WTC11 (cell line): ENCODE measurements around the gene ARHGDIG.

ENCODE experiments used
- ATF3 ChIP-seq: sonication (generic); formaldehyde crosslinking; conservative IDR thresholded peaks from 2 replicates; pipeline ENCODE4 v1.8.1; 2022; ENCODE audit warnings: mild to moderate bottlenecking, missing genetic modification reagents
- CBFB ChIP-seq: sonication (generic); formaldehyde crosslinking; IDR thresholded peaks from 2 replicates; pipeline ENCODE4 v1.8.1; 2022; ENCODE audit warnings: mild to moderate bottlenecking, low read depth, missing genetic modification reagents
- CREB1 ChIP-seq: sonication (generic); formaldehyde crosslinking; IDR thresholded peaks from 2 replicates; pipeline ENCODE4 v1.8.0; 2023; ENCODE audit warnings: mild to moderate bottlenecking, missing genetic modification reagents
- CTCF ChIP-seq: fragments of 200-600 bp; IDR thresholded peaks from 2 replicates; pipeline ENCODE4 v1.8.0; 2022; ENCODE audit warnings: antibody characterized with exemption
- ELF4 ChIP-seq: sonication (generic); formaldehyde crosslinking; IDR thresholded peaks from 2 replicates; pipeline ENCODE4 v1.8.1; 2022; ENCODE audit warnings: low read depth, mild to moderate bottlenecking, moderate library complexity, missing genetic modification reagents
- NR2C2 ChIP-seq: sonication (generic); formaldehyde crosslinking; IDR thresholded peaks from 2 replicates; pipeline ENCODE4 v1.8.0; 2022; ENCODE audit warnings: mild to moderate bottlenecking, missing genetic modification reagents
- ZNF317 ChIP-seq: sonication (generic); formaldehyde crosslinking; IDR thresholded peaks from 2 replicates; pipeline ENCODE4 v1.8.1; 2023; ENCODE audit warnings: low read depth, mild to moderate bottlenecking, moderate library complexity, missing genetic modification reagents, borderline replicate concordance
- TF ChIP-seq, protein P1 (sequence below): sonication (generic); formaldehyde crosslinking; IDR thresholded peaks from 2 replicates; pipeline ENCODE4 v1.8.1; 2022; ENCODE audit warnings: low read depth, missing genetic modification reagents, borderline replicate concordance
- TF ChIP-seq, protein P2 (sequence below): sonication (generic); formaldehyde crosslinking; IDR thresholded peaks from 2 replicates; pipeline ENCODE4 v1.8.0; 2022; ENCODE audit warnings: mild to moderate bottlenecking, missing genetic modification reagents

GRCh38 chr16:303760-304505 lies 23.5 kb downstream of the ARHGDIG start:
- TF ChIP-seq, protein P1, sequence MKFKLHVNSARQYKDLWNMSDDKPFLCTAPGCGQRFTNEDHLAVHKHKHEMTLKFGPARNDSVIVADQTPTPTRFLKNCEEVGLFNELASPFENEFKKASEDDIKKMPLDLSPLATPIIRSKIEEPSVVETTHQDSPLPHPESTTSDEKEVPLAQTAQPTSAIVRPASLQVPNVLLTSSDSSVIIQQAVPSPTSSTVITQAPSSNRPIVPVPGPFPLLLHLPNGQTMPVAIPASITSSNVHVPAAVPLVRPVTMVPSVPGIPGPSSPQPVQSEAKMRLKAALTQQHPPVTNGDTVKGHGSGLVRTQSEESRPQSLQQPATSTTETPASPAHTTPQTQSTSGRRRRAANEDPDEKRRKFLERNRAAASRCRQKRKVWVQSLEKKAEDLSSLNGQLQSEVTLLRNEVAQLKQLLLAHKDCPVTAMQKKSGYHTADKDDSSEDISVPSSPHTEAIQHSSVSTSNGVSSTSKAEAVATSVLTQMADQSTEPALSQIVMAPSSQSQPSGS (CRISPR knock-in tag) = no peak
- TF ChIP-seq CTCF (no peak), ATF3 (no peak), ZNF317 (CRISPR knock-in tag) (no peak), CREB1 (CRISPR knock-in tag) (no peak), ELF4 (CRISPR knock-in tag) (no peak), NR2C2 (CRISPR knock-in tag) (no peak), CBFB (CRISPR knock-in tag) (no peak)
- TF ChIP-seq, protein P2, sequence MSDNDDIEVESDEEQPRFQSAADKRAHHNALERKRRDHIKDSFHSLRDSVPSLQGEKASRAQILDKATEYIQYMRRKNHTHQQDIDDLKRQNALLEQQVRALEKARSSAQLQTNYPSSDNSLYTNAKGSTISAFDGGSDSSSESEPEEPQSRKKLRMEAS (CRISPR knock-in tag) = no peak
